ENCODE results near the gene PODN.
A peak's percentile ranks its signal among the peaks of the same experiment; 100 is the strongest.

PODN gene

DNA sequence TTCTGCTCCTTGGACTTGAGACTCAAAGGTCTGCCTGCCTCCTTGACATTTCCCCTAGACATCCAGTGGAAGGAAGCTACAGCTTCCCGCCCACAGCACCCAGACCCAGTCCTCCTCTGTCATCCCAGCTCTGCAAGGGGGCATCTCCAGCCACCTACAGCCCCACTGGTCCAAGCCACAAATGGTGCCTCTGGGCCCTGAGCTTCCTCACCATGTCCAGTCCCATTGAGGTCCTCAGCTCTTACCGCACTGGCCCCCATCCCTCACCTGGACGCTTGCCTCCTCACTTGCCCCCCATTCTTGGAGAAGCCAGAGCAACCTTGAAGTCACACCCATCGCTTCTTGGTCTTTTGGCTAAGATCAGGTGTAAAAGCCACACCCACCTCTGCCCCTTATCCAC, 13.2 kb downstream of the PODN start:
- no peak for DNase-seq (ENCODE audit: low read depth)

- no peak for DNase-seq (ENCODE audit: low read depth)
These were observed 13.7 kb downstream of the PODN start for GRCh38 chr1:53075761-53076163.

DNA sequence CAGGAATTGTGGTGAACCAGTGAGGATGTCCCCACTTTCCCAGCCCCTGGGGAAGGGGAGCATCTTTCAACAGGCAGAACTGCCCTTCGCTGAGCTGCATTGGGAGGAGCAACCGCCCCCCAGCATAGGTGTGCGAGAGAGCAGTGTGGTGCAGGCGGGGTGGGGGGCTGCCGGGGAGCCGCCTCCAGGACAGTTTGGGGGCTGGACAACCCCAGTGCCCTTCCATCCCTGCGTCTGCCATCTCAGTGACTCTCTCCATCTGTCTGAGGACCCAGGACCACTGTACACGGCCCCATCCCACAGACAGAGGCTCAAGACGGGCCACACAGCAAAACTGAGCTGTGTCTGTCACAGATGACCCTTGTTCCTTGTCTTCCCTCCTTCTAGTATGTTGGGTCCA, 14.2 kb downstream of the PODN start:
- DNase-seq (ENCODE audit: low read depth), result no peak

DNA sequence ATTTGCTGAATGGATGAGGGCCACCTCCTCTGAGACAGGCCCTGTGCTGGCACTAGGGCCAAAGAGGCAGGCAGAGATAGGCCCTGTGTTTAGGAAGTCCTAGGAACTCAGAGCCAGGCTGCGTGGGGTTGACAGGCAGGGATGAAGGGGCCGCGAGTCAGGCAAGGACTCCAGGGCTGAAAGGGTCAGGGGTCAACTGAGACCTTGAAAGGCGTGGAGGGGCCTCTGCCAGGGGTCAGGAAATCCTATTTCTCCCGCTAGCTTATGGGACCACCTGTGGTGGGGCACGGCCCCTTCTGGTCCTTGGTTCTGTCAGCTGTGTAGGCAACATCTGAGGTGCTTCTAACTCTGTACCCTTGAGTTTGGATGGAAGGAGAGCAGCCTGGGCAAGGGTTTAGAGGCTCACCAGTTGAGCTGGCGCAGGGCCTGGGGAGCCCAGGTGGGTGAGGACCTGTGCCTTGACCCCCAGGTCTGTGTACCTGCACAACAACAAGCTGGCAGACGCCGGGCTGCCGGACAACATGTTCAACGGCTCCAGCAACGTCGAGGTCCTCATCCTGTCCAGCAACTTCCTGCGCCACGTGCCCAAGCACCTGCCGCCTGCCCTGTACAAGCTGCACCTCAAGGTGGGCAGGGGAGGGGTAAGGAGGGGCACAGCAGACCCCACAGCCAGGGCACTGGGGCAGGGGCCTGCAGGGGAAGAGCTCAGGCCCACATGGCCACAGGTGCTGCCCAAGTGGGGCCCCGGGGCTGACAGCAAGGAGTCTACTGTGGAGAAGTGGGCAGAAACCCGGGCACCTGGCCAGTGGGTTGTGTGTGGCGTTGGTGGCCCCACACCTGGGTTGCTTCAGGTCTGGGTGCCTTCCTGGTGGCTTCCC, 14.9 kb downstream of the PODN start:
- DNase-seq (ENCODE audit: low read depth), result no peak

DNA sequence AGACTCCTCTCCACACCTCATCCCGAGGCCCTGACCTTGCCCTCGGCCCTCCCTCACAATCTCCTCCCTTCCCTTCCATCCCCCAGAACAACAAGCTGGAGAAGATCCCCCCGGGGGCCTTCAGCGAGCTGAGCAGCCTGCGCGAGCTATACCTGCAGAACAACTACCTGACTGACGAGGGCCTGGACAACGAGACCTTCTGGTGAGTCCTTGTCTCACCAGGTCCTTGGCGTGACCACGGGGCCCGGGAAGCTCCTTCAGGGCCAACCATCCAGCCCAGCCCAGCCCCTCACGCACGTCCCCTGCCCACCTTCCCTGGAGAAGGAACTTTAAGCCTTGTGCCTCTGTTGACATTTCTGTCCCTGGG, 15.6 kb downstream of the PODN start:
- DNase-seq (ENCODE audit: low read depth), result no peak

DNA sequence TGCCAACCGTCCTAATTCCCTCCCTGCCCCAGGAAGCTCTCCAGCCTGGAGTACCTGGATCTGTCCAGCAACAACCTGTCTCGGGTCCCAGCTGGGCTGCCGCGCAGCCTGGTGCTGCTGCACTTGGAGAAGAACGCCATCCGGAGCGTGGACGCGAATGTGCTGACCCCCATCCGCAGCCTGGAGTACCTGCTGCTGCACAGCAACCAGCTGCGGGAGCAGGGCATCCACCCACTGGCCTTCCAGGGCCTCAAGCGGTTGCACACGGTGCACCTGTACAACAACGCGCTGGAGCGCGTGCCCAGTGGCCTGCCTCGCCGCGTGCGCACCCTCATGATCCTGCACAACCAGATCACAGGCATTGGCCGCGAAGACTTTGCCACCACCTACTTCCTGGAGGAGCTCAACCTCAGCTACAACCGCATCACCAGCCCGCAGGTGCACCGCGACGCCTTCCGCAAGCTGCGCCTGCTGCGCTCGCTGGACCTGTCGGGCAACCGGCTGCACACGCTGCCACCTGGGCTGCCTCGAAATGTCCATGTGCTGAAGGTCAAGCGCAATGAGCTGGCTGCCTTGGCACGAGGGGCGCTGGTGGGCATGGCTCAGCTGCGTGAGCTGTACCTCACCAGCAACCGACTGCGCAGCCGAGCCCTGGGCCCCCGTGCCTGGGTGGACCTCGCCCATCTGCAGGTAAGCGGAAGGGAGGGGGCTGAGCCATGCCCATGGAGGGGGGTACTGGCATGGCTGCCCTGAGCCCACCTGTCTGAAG, 16.5 kb downstream of the PODN start:
- DNase-seq (ENCODE audit: low read depth), result no peak

- no peak for DNase-seq (ENCODE audit: low read depth)
These were observed 17.2 kb downstream of the PODN start for GRCh38 chr1:53079251-53079650.

DNA sequence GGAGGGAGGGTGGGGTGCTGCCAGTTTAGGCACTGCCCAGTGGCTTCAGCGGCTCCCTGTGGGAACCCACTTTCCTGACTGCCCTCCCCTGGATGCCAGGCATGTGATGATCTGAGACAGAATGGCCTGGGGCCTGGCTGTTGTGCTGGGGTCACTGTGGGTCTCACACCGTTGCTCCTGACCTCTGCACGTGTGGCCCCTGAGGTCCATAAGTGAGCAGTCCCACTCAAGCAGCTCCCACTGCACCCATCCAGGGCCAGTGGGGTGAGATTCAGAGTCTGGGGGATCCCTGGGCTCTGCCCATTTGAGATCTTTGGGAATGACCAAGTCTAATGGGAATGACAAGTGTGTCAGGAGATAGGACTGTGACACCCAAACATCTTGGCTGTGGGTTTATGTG, 18.0 kb downstream of the PODN start:
- DNase-seq (ENCODE audit: low read depth), result no peak

- no peak for DNase-seq (ENCODE audit: low read depth)
These were observed 18.8 kb downstream of the PODN start for GRCh38 chr1:53080769-53081168.

- DNase-seq (ENCODE audit: low read depth), result no peak
These were observed 19.5 kb downstream of the PODN start for GRCh38 chr1:53081384-53082066.

- no peak for DNase-seq (ENCODE audit: low read depth)
These were observed 20.9 kb downstream of the PODN start for GRCh38 chr1:53082826-53083455.

DNA sequence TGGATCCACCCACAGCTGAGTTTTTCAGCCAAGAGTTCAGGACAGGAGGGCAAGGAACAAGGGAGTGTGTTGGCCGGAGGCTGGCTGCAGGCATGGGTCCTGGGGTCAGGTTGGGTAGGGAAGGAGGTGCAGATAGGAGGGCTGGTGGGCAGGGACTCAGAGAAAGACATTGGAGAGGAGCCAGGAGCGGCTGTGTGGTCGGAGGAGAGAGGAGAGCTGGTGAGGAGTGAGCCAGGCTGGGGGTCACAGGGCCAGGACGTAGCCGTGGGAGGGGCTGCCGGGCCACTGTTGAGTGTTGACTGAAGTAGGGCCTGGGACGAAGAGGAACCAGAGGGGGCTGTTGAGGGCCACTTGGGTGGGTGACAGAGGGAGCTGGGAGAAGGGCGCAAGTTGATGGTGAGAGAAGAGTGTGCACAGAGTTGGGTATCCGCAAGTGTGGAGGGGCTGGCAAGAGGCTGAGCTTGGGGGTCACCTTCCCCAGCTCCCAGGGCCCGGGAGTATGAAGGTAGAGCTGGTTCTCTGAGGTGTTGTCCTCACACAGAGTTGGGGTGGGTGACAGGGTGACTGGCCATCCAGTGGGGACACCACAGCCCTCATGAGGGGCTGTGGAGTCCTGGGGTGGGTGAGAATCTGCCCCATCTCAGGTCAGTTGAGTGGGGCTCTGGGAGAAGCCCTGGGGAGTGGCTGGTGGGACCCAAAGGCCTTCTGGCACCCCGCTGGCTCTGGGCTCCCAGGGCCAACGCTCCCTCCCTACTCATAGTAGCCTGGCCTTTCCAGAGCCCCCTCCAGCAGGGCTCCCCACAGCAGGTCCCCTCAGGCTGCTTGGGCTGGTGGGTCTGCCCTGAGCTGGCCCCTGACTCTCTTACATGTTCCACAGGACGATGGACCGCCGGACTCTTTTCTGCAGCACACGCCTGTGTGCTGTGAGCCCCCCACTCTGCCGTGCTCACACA, 21.9 kb downstream of the PODN start:
- no peak for DNase-seq (ENCODE audit: low read depth)

GRCh38 chr1:53084589-53084971, 22.6 kb downstream of the PODN start:
- peak; percentile 14 for DNase-seq (ENCODE audit: low read depth)

DNA sequence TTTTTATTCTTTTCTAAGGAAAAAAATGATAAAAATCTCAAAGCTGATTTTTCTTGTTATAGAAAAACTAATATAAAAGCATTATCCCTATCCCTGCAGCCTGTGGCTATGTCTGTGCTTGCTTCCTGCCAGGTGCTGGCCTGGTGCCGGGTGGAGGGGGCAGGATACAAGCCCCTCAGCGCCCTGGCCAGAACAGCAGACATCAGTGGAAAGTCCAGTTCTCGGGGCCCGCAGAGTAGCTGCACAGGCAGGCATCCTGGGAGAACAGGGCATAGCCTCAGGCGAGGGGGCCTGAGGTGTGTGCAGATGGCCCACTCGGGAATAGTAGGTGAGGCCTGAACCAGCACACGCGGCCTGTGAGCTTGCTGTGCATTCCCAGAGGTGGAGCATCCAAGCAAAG, 23.4 kb downstream of the PODN start:
- no peak for DNase-seq (ENCODE audit: low read depth)

GRCh38 chr1:53086491-53087070, 24.6 kb downstream of the PODN start:
- DNase-seq (ENCODE audit: low read depth), result no peak

- no peak for DNase-seq (ENCODE audit: low read depth)
These were observed 25.6 kb downstream of the PODN start for GRCh38 chr1:53087332-53088285.

DNA sequence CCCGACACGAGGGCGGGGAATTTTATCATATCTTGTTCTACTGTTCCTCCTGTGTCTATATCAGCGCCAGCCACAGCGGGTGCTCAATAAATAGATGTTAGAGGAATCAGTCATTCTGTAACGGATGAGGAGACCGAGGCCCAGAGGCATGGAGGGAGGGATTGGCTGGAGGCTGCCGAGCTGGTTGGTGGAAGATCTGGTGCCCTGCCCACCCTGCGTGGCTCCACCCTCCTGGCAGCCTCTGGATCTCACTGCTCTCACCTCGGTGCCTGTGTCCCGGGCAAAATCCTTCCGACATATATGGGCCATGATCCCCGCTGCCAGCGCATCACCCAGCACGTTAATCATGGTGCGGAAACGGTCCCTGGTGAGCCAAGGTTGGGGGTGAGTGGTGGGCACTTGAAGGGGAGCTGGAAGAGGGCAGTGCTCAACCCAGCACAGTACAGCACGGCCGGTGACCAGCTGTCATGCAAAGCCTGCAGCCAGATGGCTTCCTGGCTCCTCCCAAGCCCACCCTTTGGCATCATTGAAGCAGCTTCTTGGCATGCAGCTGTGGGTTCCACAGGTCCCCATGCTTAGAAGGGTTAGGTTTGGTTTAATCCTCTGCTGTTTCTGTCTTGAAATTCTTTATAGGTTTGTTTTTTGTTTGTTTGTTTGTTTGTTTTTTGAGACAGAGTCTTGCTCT, 26.7 kb downstream of the PODN start:
- no peak for DNase-seq (ENCODE audit: low read depth)

DNA sequence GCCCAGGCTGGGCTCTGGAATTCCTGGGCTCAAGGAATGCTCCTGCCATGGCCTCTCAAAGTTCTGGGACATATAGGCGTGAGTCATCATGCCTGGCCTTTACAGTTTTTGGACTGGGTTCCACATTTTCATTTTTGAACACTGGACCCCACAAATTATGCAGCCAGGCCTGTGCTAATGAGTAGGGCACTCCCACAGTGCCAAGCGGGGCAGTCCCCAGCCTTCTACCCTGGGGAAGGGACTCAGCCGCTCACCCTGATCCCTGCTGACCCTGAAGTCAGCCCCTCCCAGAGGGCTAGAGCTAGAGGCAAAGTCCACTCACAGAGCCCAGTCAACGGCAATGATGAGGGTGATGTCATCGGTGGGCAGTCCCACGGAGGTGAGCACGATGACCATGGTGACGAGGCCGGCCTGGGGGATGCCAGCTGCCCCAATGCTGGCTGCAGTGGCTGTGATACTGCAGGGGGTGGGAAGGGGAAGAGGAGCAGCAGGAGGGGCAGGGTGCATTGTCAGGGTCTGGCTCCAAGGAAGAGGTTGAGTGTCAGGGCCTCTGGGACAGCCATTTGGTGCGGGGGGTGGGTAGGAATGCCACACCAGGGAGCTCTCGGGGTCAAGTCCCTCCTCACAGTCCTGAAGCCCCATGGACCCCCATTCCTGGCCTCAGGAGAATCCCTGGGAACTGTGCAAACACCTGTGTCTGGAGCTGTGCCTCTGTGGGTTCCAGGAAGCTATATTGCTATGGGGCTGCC, 27.6 kb downstream of the PODN start:
- peak; percentile 38 for DNase-seq (ENCODE audit: low read depth)

Data from ELR (cell line).